Urinary bladder (tissue), 4 donors: ENCODE measurements around the gene RPAP3. TPM values are rescaled to one million over a fixed set of nuclear protein-coding genes. Genes with fewer than 3 reads are reported as not detected.

Experiments
- DNase-seq: peaks from one replicate; pipeline ENCODE4 v3.0.0-alpha.2; 2015; ENCODE audit errors: extremely low spot score
- H3K27ac ChIP-seq: one replicate; pipeline ENCODE4 v1.5.1; 2013; ENCODE audit warnings: low read depth, mild to moderate bottlenecking, moderate library complexity
- H3K36me3 ChIP-seq: one replicate; pipeline ENCODE4 v1.6.1; 2013; ENCODE audit warnings: mild to moderate bottlenecking, moderate library complexity; ENCODE audit not compliant: insufficient read depth
- H3K4me1 ChIP-seq: one replicate; pipeline ENCODE4 v1.6.1; 2013; ENCODE audit warnings: mild to moderate bottlenecking, moderate library complexity; ENCODE audit not compliant: insufficient read depth
- H3K4me3 ChIP-seq: one replicate; pipeline ENCODE4 v1.5.1; 2013; ENCODE audit warnings: low read depth, low read length
- WGBS: extraction: QIAGEN DNeasy Blood & Tissue Kit; methylation state at CpG from one replicate; pipeline ENCODE4 v1.1.7; 2013; 5-methylcytosine and 5-hydroxymethylcytosine counted together
- polyA plus RNA-seq: library from polyadenylated mRNA; stranded (reverse); fragments of 200-250 nt; gene quantifications from one replicate; pipeline ENCODE4 v1.2.3, GENCODE V29; 2013
- total RNA-seq: library from RNA; depleted of rRNA; stranded (reverse); fragments of >200 nt; gene quantifications from one replicate; pipeline ENCODE4 v1.2.3, GENCODE V29; 2014
- donor health status: healthy with polysubstance abuse.
- donor health status: healthy.

Gene RPAP3
- total RNA-seq (29.4 TPM), polyA plus RNA-seq (15.5 TPM)

- under 1% methylated on average over 66 of the region's 66 CpGs for WGBS
- Histone ChIP-seq H3K36me3 (peaks cover 1% of the 10 kb centered on the region), H3K27ac (peak within 1 kb of the TSS; percentile 80), H3K4me3 (peak within 1 kb of the TSS; percentile 92), H3K4me1 (no peaks in the 10 kb centered on the region)
- DNase-seq, result peak; percentile 85
Measured at GRCh38 chr12:47705566-47706425, at the start of gene RPAP3. TSS of gene RPAP3 (minus strand) at chr12:47706030. CDS start at chr12:47702840, 3,190 bp downstream.

- H3K27ac ChIP-seq, result no peak overlapping the region
- DNase-seq, result no peak
- WGBS, result 79% methylated on average over 3 of the region's 3 CpGs
- no peaks in the 10 kb centered on the region for H3K4me1 ChIP-seq
- H3K4me3 ChIP-seq, result no peak overlapping the region
- H3K36me3 ChIP-seq, result no peaks in the 10 kb centered on the region
Measured at GRCh38 chr12:47754881-47755280, 49.1 kb upstream of the RPAP3 start.

- H3K36me3 ChIP-seq, result no peaks in the 10 kb centered on the region
- H3K27ac ChIP-seq, result peak overlapping the region; percentile 65
- no peak overlapping the region for H3K4me3 ChIP-seq
- no peak for DNase-seq
- WGBS, result 89% methylated on average over 4 of the region's 4 CpGs
- no peaks in the 10 kb centered on the region for H3K4me1 ChIP-seq
Measured at GRCh38 chr12:47754126-47754525, 48.3 kb upstream of the RPAP3 start.

GRCh38 chr12:47753021-47754001, 47.5 kb upstream of the RPAP3 start:
- 66% methylated on average over 11 of the region's 11 CpGs for WGBS
- H3K4me3 ChIP-seq, result no peak overlapping the region
- no peak for DNase-seq
- H3K4me1 ChIP-seq, result no peaks in the 10 kb centered on the region
- peak overlapping the region; percentile 70 for H3K27ac ChIP-seq
- H3K36me3 ChIP-seq, result no peaks in the 10 kb centered on the region

- WGBS, result 70% methylated on average over 7 of the region's 7 CpGs
- Histone ChIP-seq H3K36me3 (no peaks in the 10 kb centered on the region), H3K27ac (no peak overlapping the region), H3K4me3 (no peak overlapping the region), H3K4me1 (no peaks in the 10 kb centered on the region)
- no peak for DNase-seq
Measured at GRCh38 chr12:47752552-47752951, 46.7 kb upstream of the RPAP3 start.

GRCh38 chr12:47752121-47752520, 46.3 kb upstream of the RPAP3 start:
- 87% methylated on average over 4 of the region's 4 CpGs for WGBS
- H3K27ac ChIP-seq, result no peak overlapping the region
- DNase-seq, result no peak
- H3K4me1 ChIP-seq, result no peaks in the 10 kb centered on the region
- no peaks in the 10 kb centered on the region for H3K36me3 ChIP-seq
- no peak overlapping the region for H3K4me3 ChIP-seq

GRCh38 chr12:47751561-47751960, 45.7 kb upstream of the RPAP3 start:
- Histone ChIP-seq H3K4me3 (no peak overlapping the region), H3K4me1 (no peaks in the 10 kb centered on the region), H3K36me3 (no peaks in the 10 kb centered on the region), H3K27ac (no peak overlapping the region)
- DNase-seq, result no peak
- WGBS, result 85% methylated on average over 9 of the region's 9 CpGs

GRCh38 chr12:47750916-47751470, 45.2 kb upstream of the RPAP3 start:
- Histone ChIP-seq H3K27ac (no peak overlapping the region), H3K4me1 (no peaks in the 10 kb centered on the region), H3K36me3 (no peaks in the 10 kb centered on the region), H3K4me3 (no peak overlapping the region)
- 89% methylated on average over 19 of the region's 19 CpGs for WGBS
- DNase-seq, result no peak

GRCh38 chr12:47750229-47750798, 44.5 kb upstream of the RPAP3 start:
- no peak overlapping the region for H3K27ac ChIP-seq
- no peaks in the 10 kb centered on the region for H3K36me3 ChIP-seq
- WGBS, result 92% methylated on average over 10 of the region's 10 CpGs
- no peak overlapping the region for H3K4me3 ChIP-seq
- H3K4me1 ChIP-seq, result no peaks in the 10 kb centered on the region
- no peak for DNase-seq

GRCh38 chr12:47748899-47749298, 43.1 kb upstream of the RPAP3 start:
- Histone ChIP-seq H3K27ac (no peak overlapping the region), H3K4me3 (no peak overlapping the region), H3K36me3 (no peaks in the 10 kb centered on the region), H3K4me1 (no peaks in the 10 kb centered on the region)
- no peak for DNase-seq
- 96% methylated on average over 3 of the region's 3 CpGs for WGBS

- WGBS, result 97% methylated on average over 1 of the region's 1 CpG
Measured at GRCh38 chr12:47748507-47748828, 42.6 kb upstream of the RPAP3 start.

GRCh38 chr12:47747596-47748506, 42.0 kb upstream of the RPAP3 start:
- H3K4me3 ChIP-seq, result no peak overlapping the region
- H3K36me3 ChIP-seq, result no peaks in the 10 kb centered on the region
- H3K27ac ChIP-seq, result no peak overlapping the region
- no peak for DNase-seq
- 94% methylated on average over 14 of the region's 14 CpGs for WGBS
- no peaks in the 10 kb centered on the region for H3K4me1 ChIP-seq

More at GRCh38 chr12:47748507-47748828, 42.6 kb upstream of the RPAP3 start:
- no peak overlapping the region for H3K27ac ChIP-seq
- H3K4me1 ChIP-seq, result no peaks in the 10 kb centered on the region
- H3K4me3 ChIP-seq, result no peak overlapping the region
- no peaks in the 10 kb centered on the region for H3K36me3 ChIP-seq
- DNase-seq, result no peak
